ENCODE data around the gene ANXA11.

GRCh38 chr10:80166581-80167470 lies 38.5 kb downstream of the ANXA11 start:
- TF ChIP-seq POLR2AphosphoS5 (IDR thresholded peaks at IDR 0.05) = no peak
- no peak for TF ChIP-seq CTCF (IDR thresholded peaks at IDR 0.05)
- TF ChIP-seq POLR2A (IDR thresholded peaks at IDR 0.05) = no peak
- TF ChIP-seq EP300 (IDR thresholded peaks at IDR 0.05; ENCODE audit: low read depth) = no peak
